Erythroblast (primary cell): Measurements from ENCODE around the gene SELENOT.

Source experiments
- GATA1 ChIP-seq: IDR thresholded peaks from 2 replicates; pipeline ENCODE4 v1.6.1; 2011; ENCODE audit warnings: low read depth, mild to moderate bottlenecking, control low read depth, low read length, moderate library complexity
- POLR2A ChIP-seq: IDR thresholded peaks from 2 replicates; pipeline ENCODE4 v1.6.1; 2011; ENCODE audit warnings: mild to moderate bottlenecking, low read length

DNA sequence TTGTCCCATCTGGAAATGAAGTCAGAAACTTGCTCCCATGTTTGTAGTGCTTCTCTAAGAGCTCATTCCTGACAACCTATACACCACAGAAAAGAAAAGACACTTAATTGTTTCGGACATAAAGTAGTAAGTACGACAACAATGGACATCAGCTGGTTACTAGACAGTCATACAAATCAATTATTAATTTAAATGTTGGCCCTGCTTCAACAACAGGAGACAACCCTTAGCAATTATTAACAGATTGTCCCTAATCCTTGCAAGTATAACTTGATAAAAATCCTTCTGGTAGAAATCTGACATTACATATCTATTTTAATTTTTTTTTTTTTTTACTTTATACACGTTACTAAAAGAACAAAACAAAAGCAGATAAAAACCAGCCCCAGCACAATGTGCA lies 70.8 kb downstream of the SELENOT start:
- TF ChIP-seq POLR2A (no peak), GATA1 (no peak)
